ENCODE data around the gene CEBPA.
"Not testable (repeated sequence)": the region's sequence is repeated elsewhere in the genome, so short reads cannot be mapped to it uniquely, and the experiment has no call there.

The CEBPA gene

DNA sequence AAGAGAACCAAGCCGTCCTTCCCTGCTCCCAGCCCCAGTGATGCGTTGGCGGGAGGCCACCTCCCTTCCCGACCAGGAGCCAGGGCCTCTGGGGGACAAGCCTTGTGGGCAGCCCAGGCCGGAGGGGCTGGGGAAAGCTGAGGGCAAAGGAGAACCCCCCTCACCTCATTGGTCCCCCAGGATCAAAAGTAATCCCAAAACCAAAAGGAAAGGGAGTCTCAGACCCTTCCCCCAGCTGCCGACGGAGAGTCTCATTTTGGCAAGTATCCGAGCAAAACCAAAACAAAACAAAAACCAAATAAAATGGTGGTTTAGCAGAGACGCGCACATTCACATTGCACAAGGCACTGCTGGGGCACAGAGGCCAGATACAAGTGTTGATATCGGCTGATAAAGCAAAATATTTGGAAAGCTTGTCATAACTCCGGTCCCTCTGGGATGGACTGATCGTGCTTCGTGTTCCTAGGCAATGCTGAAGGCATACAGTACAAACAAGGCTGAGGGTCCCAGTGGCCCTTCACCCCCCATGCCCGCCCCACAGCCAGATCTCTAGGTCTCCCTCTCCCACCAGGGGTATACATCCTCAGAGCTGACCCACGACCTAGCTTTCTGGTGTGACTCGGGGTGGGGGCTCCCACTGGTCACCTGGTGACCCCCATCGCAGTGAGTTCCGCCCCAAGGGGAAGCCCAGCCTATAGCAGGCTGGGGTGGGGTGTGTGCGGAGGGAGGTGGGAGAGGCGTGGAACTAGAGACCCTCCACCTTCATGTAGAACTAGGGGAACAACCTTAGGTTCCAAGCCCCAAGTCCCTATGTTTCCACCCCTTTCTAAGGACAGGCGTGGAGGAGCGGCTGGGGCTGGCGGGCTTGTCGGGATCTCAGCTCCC is 2.1 kb downstream of the CEBPA start:
- no peak for DNase-seq

DNA sequence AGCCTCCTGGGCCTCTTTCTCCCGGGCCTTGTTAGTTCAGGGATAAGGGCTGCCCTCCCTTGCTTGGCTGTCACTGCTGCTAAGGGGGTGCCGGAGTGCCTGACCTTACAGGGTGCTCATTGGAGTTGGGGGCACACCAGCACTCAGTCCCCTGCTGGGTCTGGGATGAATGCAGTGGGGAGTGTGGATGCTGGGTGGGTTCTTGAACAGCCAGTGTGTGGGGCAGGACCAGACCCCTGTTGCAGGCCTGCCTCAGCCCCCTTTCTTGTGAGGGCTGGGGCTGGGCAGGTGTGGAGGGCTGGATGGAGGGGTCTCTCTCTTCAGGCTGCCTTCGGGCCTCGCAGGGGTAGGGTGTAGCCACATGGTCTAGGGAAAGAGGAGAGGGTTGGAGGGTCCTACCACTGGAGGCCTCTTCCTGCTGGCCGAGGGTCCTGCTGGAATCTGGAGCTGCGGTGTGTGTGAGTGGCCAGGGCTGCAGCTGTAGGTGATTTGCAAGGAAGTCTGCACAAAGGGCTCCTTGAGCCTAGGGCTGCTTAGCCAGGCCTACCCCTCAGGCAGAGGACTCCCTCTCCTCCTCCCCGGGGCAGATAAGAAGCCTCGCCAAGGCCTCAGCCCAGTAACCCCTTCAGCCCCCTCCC is 3.2 kb downstream of the CEBPA start:
- no peak for DNase-seq

DNA sequence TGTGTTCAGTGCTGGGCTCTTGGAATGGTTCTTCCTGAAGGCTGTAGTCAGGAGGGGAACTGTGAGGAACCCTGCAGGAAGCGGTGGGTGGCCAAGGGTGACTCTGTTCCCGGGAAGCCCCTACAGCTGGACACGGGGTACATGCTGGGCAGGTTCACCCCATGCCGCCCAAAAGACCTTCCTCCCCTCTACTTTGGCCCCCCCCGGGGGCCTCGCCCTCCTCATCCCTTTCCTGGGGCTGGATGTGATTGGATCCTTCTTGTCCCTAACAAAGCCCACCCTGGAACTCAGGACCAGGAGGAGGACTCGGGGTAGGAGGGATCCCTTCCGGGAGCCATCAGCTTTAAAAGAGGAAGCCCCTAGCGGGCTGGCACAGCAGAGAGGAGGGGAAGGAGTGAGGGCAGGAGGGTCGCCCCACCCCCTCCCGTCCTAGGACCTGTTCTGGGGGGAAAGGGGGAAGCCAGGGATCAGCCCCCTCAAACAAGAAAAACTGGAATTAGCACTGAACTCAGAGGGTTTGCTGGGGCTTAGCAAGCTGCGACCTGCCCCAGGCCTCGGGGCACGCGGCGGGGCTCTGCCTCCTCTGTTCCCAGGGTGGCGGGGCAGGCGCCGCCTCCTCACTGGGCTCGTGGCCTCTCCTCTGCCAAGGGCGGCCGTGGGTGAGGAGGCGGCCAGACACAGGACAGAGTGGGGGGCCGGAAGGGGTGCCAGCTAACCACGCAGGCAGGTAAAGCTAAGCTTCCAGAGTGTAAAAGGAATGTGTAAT is 4.0 kb downstream of the CEBPA start:
- no peak for DNase-seq

DNA sequence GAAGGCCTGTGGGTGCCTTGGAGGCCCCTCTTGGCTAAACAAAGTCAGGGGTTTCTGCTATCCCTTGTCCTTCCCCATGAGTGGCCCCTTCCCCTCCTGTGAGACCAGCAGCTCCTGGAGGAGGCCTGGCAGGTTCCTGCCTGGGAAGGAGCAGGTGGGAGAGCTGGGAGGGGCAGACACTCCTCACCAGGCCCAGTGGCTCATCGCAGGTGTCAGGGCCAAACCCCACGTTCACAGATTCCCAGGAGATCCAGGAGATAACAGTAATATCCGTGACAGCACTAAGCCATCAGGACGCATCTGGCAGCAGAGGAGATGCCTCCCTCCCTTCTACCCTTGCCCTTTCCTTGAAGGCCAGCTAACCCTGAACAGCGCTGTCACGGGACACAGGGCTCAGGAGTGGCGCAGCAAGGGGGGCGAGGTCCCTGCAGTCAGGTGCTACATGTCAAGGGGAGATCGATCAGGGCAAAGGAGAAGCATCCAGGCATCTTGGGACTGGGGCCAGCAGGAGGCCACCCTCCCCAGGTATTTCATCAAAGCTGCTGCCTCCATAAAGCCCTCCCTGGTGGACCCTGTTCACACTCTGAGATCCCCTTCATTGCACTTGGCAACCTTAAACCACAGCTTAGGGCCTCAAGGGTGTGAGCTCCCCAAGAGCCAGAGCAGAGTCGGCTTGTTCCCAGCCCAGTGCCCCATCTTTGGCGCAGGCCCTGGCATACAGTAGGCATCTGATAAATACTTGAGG is 4.8 kb downstream of the CEBPA start:
- DNase-seq, result no peak

DNA sequence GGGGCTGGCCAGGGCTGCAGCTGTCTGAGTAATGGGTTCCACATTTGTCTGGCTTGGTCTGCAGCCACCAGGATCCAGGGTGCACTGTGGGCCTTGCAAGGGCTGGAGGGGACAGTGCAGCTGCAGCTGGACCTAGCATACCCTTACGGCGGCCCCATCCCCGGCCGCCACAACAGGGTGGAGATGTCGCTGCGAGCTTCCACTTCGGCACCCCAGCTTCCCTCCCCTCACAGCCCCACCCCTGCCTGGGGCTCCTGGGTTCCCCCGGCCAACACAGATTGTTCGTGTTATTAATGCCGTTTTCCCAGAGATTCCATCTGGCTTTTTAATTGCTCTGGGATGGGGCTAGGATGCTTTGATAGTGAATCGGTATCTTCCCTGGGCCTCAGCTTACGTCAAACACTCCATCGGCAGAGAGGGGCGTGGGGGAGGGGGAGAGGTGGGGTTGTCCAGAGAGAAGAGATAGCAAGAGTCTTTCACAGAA is 5.8 kb downstream of the CEBPA start:
- no peak for DNase-seq

DNA sequence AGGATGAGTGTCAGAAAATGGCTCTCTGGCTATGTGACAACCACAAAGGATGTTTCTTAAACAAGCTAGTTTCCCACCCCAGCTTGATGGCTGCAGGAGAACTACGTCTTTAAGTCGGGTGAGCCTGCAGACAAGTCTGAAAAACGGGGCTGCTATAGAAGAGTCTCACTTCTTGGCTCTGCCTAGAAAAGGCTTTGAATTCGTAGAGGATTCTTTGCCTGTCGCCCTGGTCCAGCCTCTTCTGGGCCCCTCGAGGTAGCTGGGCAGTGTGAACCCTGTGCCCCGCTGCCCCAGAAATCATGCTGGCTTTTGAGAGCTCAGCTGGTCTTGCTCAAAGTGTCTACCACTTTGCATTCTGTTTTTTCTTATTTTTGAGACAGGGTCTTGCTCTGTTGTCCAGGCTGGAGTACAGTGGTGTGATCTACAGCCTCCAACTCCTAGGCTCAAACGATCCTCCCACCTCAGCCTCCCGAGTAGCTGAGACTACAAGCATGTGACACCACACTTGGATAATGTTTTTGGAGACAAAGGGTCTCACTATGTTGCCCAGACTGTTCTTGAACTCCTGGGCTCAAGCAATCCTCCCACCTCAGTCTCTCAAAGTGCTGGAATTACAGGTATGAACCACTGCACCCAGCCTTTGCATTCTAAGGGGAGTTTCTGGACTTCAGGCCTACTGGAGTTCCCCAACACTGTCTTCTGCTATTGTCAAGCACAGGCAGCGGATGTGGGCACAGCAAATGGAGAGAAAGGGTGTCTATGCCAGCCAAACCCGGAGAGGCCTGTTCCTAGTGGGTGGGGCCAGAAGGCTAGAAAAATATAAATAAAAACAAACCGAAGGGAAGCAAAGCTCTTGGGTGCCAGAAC is 6.5 kb downstream of the CEBPA start:
- no peak for DNase-seq

DNA sequence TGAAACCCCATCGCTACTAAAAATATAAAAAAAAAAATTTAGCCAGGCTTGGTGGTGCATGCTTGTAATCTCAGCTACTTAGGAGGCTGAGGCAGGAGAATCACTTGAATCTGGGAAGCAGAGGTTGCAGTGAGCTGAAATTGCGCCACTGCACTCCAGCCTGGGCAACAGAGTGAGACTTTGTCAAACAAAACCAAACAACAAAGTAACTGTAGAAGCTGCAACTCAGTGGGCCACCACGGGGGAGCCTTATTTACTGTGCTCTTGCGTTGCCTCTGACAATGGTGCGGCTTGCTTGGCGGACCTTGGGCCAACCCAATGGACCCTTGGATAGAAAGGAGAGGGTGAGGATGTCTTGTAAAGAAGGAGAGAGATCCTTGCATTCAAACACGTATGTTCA is 7.3 kb downstream of the CEBPA start:
- not testable (repeated sequence) for DNase-seq

DNA sequence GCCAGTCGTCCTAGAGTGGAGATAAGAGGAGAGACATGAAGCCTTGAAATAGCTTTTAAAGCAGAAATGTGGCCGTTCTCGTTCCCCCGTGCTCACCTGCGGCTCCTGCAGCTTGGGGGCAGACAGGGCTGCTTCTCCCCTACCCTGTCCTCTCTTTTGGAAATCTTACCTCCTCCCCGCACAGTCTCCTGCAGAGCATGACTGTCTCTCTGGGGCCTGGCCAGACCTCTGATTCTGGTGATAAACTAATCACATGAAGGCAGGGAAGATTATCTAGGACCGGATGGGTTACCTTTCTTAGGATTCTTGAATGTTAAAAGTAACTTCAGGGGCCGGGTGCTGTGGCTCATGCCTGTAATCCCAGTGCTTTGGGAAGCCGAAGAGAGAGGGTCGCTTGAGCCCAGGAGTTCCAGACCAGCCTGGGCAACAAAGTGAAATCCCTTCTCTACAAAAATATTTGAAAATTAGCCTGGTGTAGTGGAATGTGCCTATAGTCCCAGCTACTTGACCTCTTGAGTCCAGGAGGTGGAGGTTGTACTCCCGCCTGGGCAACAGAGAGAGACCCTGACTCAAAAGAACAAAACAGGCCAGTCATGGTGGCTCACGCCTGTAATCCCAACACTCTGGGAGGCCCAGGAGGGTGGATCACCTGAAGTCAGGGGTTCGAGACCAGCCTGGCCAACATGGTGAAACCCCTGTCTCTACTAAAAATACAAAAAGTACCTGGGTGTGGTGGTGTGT is 8.1 kb downstream of the CEBPA start:
- no peak for DNase-seq

DNA sequence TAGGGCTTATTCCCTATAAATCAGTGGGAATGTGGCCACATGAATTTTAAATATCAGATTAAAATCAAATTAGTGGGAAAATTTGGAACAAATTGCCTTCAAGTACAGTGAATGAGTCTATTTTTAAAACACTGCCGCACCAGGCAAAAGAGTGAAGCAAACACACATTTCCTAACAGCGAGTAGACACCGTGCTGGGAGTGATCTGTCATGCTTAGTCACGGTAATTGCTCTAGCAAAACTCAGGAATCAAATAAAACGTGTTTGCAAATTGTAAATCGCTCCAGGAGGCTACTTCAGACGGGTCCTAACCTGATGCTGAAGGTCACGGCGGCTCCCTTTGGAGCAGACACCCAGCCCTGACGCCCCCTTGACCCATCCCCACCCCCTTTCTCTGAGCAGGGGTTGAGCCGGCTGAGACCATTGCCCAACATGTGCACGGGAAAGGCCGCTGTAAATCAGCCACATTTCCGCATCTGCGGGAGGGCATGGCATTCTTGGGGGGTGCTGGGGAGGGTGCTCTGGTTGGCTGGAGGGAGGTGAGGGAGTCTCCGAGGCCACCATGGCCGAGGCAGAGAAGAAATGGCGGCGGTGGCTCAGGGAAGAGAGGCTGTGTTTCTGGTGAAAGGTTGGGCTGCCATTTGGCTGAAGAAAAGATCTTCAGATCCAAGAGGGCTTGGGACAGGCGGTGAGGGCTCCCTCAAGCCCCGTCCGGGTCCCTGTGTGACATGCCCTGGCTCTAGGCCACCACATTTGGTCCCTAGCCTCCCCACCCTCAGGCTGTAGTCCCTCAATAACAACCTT is 8.9 kb downstream of the CEBPA start:
- no peak for DNase-seq

DNA sequence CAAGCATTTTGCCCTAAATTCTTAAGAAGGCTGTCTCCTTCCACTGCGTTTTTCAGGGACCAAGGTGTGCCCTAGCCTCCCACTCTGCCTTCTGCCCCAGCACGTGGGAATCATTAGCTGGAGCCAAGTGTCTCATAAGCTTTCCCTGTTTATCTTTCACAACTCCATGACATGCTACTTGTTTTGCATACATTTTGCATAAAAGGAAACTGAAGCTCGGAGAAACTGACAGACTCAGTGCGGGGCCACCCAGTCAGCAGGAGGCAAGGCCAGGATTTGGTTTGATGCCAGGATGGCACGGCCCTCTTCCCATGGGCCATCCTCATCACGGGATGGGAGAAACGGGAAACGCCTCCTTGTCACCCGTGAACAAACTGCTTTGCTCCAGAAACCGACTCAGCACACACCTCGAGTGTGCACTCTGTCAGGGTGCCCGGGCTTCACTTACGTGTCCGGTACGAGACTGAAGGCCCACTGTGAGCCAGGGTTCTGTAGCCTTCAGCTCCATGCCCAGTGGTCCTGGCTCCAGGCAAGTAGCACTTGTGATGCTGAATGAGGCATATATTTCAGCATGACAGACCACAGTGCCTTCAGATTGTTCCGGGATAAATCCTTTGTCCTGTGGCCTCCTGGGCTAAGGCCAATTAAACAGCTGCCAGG is 9.6 kb downstream of the CEBPA start:
- no peak for DNase-seq

DNA sequence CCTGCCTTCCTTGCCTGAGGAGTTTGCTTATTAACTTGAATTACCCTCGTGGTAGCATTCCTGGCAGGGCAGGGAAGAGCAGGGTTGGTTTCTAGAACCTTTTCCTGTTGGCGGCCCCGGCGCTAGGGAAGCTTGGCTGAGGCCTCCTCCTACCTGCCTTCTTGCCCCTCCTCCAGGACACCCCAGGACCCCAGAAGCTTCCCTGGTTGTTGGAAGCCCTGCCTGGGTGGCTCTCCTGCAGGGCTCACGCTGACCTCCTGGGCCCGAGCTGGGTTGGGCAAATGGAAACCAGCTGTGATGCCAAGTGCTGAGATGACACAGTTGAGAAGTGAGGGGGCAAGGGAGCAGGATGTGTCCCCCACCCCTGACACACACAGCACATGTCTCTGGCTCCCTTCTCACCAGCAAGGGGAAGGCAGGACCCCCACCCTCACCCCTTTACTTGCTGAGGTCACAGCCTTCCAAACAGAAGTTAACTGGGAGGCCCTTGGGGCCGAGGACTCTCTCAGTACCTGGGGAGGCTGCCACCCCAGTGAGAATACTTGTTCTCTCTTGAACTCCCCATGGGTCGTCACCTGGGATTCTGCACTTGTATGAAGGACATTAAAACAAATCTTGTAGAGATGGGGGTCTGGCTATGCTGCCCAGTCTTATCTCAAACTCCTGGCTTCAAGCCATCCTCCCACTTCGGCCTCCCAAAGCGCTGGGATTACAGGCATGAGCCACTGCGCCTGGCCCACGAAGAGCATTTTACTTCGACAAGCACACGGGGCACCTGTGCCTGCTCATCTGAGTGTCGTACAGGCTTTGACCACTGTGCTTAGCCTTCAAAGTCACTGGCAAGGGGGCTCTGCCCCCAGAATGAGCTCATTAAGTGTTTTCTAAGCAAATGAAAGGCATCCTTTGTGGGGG is 10.5 kb downstream of the CEBPA start:
- no peak for DNase-seq

DNA sequence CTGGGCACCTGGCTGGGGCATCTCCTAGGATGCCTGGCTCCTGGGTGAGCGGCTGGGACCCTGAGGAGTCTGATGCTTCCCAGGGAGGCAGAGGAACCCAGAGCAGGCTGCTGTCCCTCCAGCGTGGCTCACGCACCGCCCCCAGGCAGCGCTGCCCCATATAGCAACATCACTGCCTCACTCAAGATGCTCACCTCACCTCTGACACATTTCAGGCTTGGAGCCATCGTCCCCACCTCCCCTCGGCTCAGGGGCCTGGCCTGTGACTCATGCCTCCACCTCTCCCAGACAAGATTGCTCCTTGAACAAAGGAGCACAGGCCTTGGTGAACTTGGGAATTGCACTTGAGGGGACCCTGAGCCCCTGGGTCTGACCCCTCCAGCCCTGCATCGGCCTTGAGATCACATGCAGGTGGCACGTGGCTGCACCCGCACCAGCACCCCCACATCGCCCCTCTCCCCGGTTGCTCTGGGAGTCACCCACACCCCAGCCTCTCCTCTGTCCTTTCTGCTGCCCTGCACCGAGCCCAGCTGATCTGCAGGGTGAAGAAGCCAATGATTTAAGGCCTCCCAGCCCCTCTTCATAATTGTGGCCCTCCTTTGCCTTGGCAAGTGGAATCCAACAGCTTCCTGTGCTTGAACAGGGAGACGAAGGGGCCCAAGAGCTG is 11.2 kb downstream of the CEBPA start:
- DNase-seq, result no peak

DNA sequence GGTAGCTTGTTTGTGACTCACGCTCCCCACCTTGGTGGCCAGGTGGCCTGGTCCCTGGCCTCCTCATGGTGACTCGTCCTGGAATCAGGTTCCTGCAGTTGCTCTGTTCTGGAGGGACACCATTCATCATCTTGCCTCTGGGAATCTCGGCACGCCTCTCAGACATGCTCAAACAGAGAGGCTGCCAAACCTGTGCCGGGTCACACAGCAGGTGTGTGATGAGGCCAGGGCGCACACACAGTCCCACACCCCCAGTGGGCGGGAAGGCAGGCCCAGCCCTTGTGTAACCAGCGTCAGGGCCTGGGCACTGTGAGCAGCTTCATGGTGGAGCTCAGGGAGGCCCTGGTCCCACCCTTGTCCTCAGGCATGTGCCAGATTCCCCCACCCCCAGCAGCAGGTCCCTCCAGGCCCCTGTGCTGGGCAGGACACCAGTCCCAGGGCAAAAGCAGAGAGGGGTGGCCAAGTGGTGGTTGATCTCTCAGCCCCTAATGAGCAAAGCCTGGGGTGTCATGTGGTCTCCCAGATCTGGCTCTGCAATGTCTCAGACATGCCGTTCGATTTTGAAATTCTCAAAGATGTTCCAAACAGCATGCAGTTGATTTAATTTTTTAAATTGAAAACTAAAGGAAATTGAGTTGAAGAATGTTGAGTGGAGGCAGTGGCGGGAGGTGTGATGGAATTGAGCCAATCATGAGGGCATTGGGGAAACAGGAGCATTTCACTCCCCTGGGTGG is 12.1 kb downstream of the CEBPA start:
- DNase-seq, result no peak

DNA sequence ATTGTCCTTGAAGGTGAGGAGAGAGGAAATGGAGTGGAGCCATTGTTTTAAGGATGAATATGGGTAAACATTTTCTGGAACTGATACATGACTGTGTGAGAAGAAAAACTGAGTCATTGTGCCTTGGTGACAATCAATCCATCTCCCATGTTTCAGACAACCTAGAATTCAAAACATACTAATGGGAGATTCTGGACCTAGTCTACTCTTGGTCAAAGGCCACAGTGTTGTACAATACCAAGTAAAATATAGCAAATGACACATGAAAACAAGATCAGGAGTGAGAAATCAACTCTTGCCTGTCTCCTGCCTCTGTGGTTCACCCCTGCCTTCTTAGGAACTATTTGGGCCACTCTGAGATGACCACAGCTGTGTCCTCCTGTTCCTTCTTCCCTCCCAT is 13.1 kb downstream of the CEBPA start:
- no peak for DNase-seq

DNA sequence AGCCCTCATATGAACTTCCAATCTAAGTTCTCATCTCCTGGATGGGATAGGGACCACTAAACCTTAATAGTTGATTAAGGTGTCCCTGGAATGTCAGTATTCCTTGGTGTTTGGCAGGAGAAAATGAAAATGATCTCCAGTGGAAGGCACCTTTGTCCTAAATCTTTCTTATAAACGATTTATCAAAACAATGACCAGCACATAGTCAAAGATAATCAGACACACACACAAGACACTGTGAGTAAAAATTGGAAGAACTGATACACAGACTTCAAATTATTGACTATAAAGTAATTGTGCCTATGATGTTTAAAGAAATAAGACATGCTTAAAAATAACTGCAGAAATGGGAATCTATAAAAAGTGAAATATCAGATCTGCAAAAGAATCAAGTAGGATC is 13.7 kb downstream of the CEBPA start:
- DNase-seq, result no peak

DNA sequence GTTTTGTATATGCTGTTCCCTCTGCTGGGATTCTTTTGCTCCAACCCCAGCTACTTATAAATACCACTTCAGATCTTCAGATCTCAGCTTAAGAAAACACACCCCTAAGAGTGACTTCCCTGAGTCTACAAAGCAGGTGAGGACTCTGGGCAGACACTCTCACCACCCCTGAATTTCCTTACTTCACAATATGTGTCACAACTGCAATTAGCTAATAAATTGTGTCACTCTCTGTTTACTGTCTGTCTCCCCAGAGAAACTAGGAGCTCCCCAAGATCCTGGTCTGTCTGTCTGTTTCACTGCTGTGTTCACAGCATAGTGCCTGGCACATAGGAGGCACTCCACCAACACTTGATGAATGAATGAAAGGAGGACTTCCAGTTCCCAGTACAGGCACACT is 14.4 kb downstream of the CEBPA start:
- no peak for DNase-seq

DNA sequence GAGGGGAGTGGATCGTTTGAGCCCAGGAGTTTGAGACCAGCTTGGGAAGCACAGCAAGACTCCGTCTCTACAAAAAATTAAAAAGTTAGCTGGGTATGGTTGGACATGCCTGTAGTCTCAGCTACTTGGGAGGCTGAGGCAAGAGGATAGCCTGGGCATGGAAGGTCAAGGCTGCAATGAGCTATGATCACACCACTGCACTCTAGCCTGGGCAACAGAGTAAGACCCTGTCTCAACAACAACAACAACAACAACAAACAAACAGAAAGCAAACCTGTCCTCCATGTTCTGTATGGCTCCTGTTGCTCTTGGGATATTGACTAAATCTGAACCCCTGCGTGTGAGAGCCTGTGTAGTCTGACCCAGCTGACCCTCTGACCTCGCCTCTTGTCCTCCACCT is 14.9 kb downstream of the CEBPA start:
- DNase-seq, result no peak
